ENCODE results near the gene RUNDC3A. TPM values are rescaled to one million over a fixed set of nuclear protein-coding genes. Genes with fewer than 3 reads are reported as not detected.
A peak's percentile ranks its signal among the peaks of the same experiment; 100 is the strongest.
"Not testable (repeated sequence)": the region's sequence is repeated elsewhere in the genome, so short reads cannot be mapped to it uniquely, and the experiment has no call there.

The RUNDC3A gene
- total RNA-seq, 2 donors from 2014 or later = 0.35 to 1.4 TPM

- no peaks in the 10 kb centered on the region for H3K9me3 Mint-ChIP-seq
- H3K27me3 Mint-ChIP-seq (ENCODE audit: low read depth) = peaks cover 5% of the 10 kb centered on the region
- ATAC-seq (replicated peaks in 1 of 2) (no peak), DNase-seq (no peak)
- peaks cover 0 to 3% of the 10 kb centered on the region in 2 donors for H3K36me3 Mint-ChIP-seq (ENCODE audit: insufficient read depth in 2 of 2)
- no peak overlapping the region for H3K27ac Mint-ChIP-seq
- H3K4me3 Mint-ChIP-seq = no peak overlapping the region
- H3K4me1 Mint-ChIP-seq (ENCODE audit: low read depth) = no peaks in the 10 kb centered on the region
Measured at GRCh38 chr17:44355642-44356099, 47.3 kb downstream of the RUNDC3A start.

- no peaks in the 10 kb centered on the region for H3K9me3 Mint-ChIP-seq
- peaks cover 7% of the 10 kb centered on the region for H3K27me3 Mint-ChIP-seq (ENCODE audit: low read depth)
- H3K4me3 Mint-ChIP-seq = no peak overlapping the region
- no peaks in the 10 kb centered on the region for H3K4me1 Mint-ChIP-seq (ENCODE audit: low read depth)
- H3K36me3 Mint-ChIP-seq (ENCODE audit: insufficient read depth in 2 of 2) = peaks cover 0 to 3% of the 10 kb centered on the region in 2 donors
- no peak for ATAC-seq (replicated peaks in 1 of 2)
- no peak overlapping the region for H3K27ac Mint-ChIP-seq
- no peak for DNase-seq
Measured at GRCh38 chr17:44356241-44356640, 47.8 kb downstream of the RUNDC3A start.

- Mint-ChIP-seq H3K27me3 (ENCODE audit: low read depth) (peaks cover 13% of the 10 kb centered on the region), H3K4me1 (ENCODE audit: low read depth) (no peaks in the 10 kb centered on the region), H3K36me3 (ENCODE audit: insufficient read depth in 2 of 2) (peaks cover 0 to under 1% of the 10 kb centered on the region in 2 donors), H3K4me3 (no peak overlapping the region), H3K27ac (no peak overlapping the region), H3K9me3 (no peaks in the 10 kb centered on the region)
- DNase-seq = no peak
- ATAC-seq (replicated peaks in 1 of 2) = no peak
Measured at GRCh38 chr17:44358066-44358465, 49.7 kb downstream of the RUNDC3A start.

GRCh38 chr17:44359006-44359405 lies 50.6 kb downstream of the RUNDC3A start:
- H3K36me3 Mint-ChIP-seq (ENCODE audit: insufficient read depth in 2 of 2) = no peaks in the 10 kb centered on the region
- H3K4me3 Mint-ChIP-seq = no peak overlapping the region
- no peak overlapping the region for H3K27ac Mint-ChIP-seq
- H3K4me1 Mint-ChIP-seq (ENCODE audit: low read depth) = no peaks in the 10 kb centered on the region
- ATAC-seq (replicated peaks in 1 of 2) (no peak), DNase-seq (no peak)
- H3K9me3 Mint-ChIP-seq = no peaks in the 10 kb centered on the region
- peaks cover 13% of the 10 kb centered on the region for H3K27me3 Mint-ChIP-seq (ENCODE audit: low read depth)

GRCh38 chr17:44359458-44360143 lies 51.2 kb downstream of the RUNDC3A start:
- Mint-ChIP-seq H3K36me3 (ENCODE audit: insufficient read depth in 2 of 2) (no peaks in the 10 kb centered on the region), H3K9me3 (no peaks in the 10 kb centered on the region), H3K4me1 (ENCODE audit: low read depth) (no peaks in the 10 kb centered on the region), H3K27me3 (ENCODE audit: low read depth) (peaks cover 15% of the 10 kb centered on the region), H3K4me3 (no peak overlapping the region), H3K27ac (no peak overlapping the region)
- ATAC-seq (replicated peaks in 1 of 2) (no peak), DNase-seq (no peak)

GRCh38 chr17:44360144-44360533 lies 51.7 kb downstream of the RUNDC3A start:
- Mint-ChIP-seq H3K4me3 (no peak overlapping the region), H3K27ac (no peak overlapping the region), H3K9me3 (no peaks in the 10 kb centered on the region), H3K27me3 (ENCODE audit: low read depth) (peaks cover 21% of the 10 kb centered on the region), H3K36me3 (ENCODE audit: insufficient read depth in 2 of 2) (no peaks in the 10 kb centered on the region), H3K4me1 (ENCODE audit: low read depth) (no peaks in the 10 kb centered on the region)
- no peak for DNase-seq
- no peak for ATAC-seq (replicated peaks in 1 of 2)

GRCh38 chr17:44360826-44361225 lies 52.4 kb downstream of the RUNDC3A start:
- Mint-ChIP-seq H3K4me1 (ENCODE audit: low read depth) (no peaks in the 10 kb centered on the region), H3K9me3 (no peaks in the 10 kb centered on the region), H3K36me3 (ENCODE audit: insufficient read depth in 2 of 2) (no peaks in the 10 kb centered on the region), H3K4me3 (no peak overlapping the region), H3K27ac (no peak overlapping the region), H3K27me3 (ENCODE audit: low read depth) (peaks cover 28% of the 10 kb centered on the region)
- ATAC-seq (replicated peaks in 1 of 2) = no peak
- DNase-seq = no peak

- H3K4me3 Mint-ChIP-seq = peak overlapping the region in 1 of 2 donors; percentile 9
- DNase-seq (no peak), ATAC-seq (replicated peaks in 1 of 2) (no peak)
- H3K4me1 Mint-ChIP-seq (ENCODE audit: low read depth) = no peaks in the 10 kb centered on the region
- peaks cover 33% of the 10 kb centered on the region for H3K27me3 Mint-ChIP-seq (ENCODE audit: low read depth)
- H3K27ac Mint-ChIP-seq = no peak overlapping the region
- H3K36me3 Mint-ChIP-seq (ENCODE audit: insufficient read depth in 2 of 2) = no peaks in the 10 kb centered on the region
- no peaks in the 10 kb centered on the region for H3K9me3 Mint-ChIP-seq
Measured at GRCh38 chr17:44361292-44362260, 53.2 kb downstream of the RUNDC3A start.

GRCh38 chr17:44362459-44362948 lies 54.1 kb downstream of the RUNDC3A start:
- Mint-ChIP-seq H3K9me3 (no peaks in the 10 kb centered on the region), H3K4me3 (peak overlapping the region; percentile 43 to 72), H3K4me1 (ENCODE audit: low read depth) (no peaks in the 10 kb centered on the region), H3K27me3 (ENCODE audit: low read depth) (peaks cover 43% of the 10 kb centered on the region), H3K27ac (no peak overlapping the region), H3K36me3 (ENCODE audit: insufficient read depth in 2 of 2) (no peaks in the 10 kb centered on the region)
- no peak for ATAC-seq (replicated peaks in 1 of 2)
- DNase-seq = no peak

GRCh38 chr17:44362949-44363612 lies 54.7 kb downstream of the RUNDC3A start:
- H3K27me3 Mint-ChIP-seq (ENCODE audit: low read depth) = peaks cover 47% of the 10 kb centered on the region
- no peak overlapping the region for H3K27ac Mint-ChIP-seq
- H3K9me3 Mint-ChIP-seq = no peaks in the 10 kb centered on the region
- peak in 1 of 2 donors; percentile 27 for DNase-seq
- no peaks in the 10 kb centered on the region for H3K36me3 Mint-ChIP-seq (ENCODE audit: insufficient read depth in 2 of 2)
- H3K4me3 Mint-ChIP-seq = peak overlapping the region; percentile 72 to 77
- peak; percentile 46 to 55 for ATAC-seq (replicated peaks in 1 of 2)
- H3K4me1 Mint-ChIP-seq (ENCODE audit: low read depth) = no peaks in the 10 kb centered on the region

- H3K27me3 Mint-ChIP-seq (ENCODE audit: low read depth) = peaks cover 47% of the 10 kb centered on the region
- ATAC-seq (replicated peaks in 1 of 2) (peak; percentile 92 to 94), DNase-seq (peak; percentile 78 to 84)
- H3K4me3 Mint-ChIP-seq = peak within 1 kb of the TSS; percentile 76 to 81
- no peak within 1 kb of the TSS for H3K27ac Mint-ChIP-seq
- no peaks in the 10 kb centered on the region for H3K9me3 Mint-ChIP-seq
- H3K36me3 Mint-ChIP-seq (ENCODE audit: insufficient read depth in 2 of 2) = no peaks in the 10 kb centered on the region
- no peaks in the 10 kb centered on the region for H3K4me1 Mint-ChIP-seq (ENCODE audit: low read depth)
Measured at GRCh38 chr17:44363613-44364159, 55.3 kb downstream of the RUNDC3A start, which contains the start of gene FAM171A2. FAM171A2 (minus strand) TSS chr17:44363853; CDS start chr17:44363714, 139 bp downstream.

GRCh38 chr17:44365051-44365450 lies 56.6 kb downstream of the RUNDC3A start:
- H3K9me3 Mint-ChIP-seq; H3K36me3 Mint-ChIP-seq (ENCODE audit: insufficient read depth in 2 of 2); H3K4me1 Mint-ChIP-seq (ENCODE audit: low read depth); H3K27ac Mint-ChIP-seq; ATAC-seq (replicated peaks in 1 of 2); DNase-seq: not testable (repeated sequence)
- peaks cover 55% of the 10 kb centered on the region for H3K27me3 Mint-ChIP-seq (ENCODE audit: low read depth)
- peak overlapping the region; percentile 58 to 81 for H3K4me3 Mint-ChIP-seq
